HCT116 (cell line): ENCODE data around the gene ATXN7L1.

Experiments used
- CTCF ChIP-seq, 3 experiments: fragments of 200-600 bp in 1 of 3; sonication (generic) in 1 of 3; IDR thresholded peaks in 2 of 3; conservative IDR thresholded peaks in 1 of 3; 2 replicates each; pipeline ENCODE4 v1.5.1; 2012 to 2017; ENCODE audit warnings: low read depth in 2 of 3, low read length in 2 of 3, antibody characterized with exemption in 1 of 3, borderline replicate concordance in 1 of 3, control low read depth in 1 of 3, mild to moderate bottlenecking in 1 of 3, mixed read lengths in 1 of 3, mixed run types in 1 of 3, moderate library complexity in 1 of 3; ENCODE audit not compliant: insufficient read depth in 1 of 3
- EZH2 ChIP-seq: fragments of 200-600 bp; sonication (generic); IDR thresholded peaks from 2 replicates; pipeline ENCODE4 v1.6.1; 2017; ENCODE audit warnings: antibody characterized with exemption, mixed run types
- MAX ChIP-seq: IDR thresholded peaks from 2 replicates; pipeline ENCODE4 v1.6.1; 2012
- POLR2A ChIP-seq: IDR thresholded peaks from 2 replicates; pipeline ENCODE4 v1.7.0; 2011; ENCODE audit warnings: borderline replicate concordance; ENCODE audit not compliant: insufficient read depth, insufficient read length; ENCODE audit errors: extremely low read depth
- POLR2AphosphoS5 ChIP-seq: IDR thresholded peaks from 2 replicates; pipeline ENCODE4 v1.6.1; 2011; ENCODE audit warnings: mild to moderate bottlenecking, low read depth, low read length, moderate library complexity
- RAD21 ChIP-seq: IDR thresholded peaks from 2 replicates; pipeline ENCODE4 v1.6.1; 2012; ENCODE audit warnings: low read depth, mild to moderate bottlenecking
- REST ChIP-seq: IDR thresholded peaks from 2 replicates; pipeline ENCODE4 v1.6.1; 2012; ENCODE audit warnings: low read depth
- SRF ChIP-seq: IDR thresholded peaks from 2 replicates; pipeline ENCODE4 v1.6.1; 2012; ENCODE audit warnings: low read depth
- TCF7L2 ChIP-seq: IDR thresholded peaks from 2 replicates; pipeline ENCODE4 v1.7.0; 2011; ENCODE audit warnings: borderline replicate concordance, inconsistent platforms; ENCODE audit not compliant: insufficient read depth, insufficient read length; ENCODE audit errors: extremely low read depth
- ZBTB33 ChIP-seq: IDR thresholded peaks from 2 replicates; pipeline ENCODE4 v1.6.1; 2011; ENCODE audit warnings: mild to moderate bottlenecking, low read length, moderate library complexity; ENCODE audit not compliant: insufficient replicate concordance; ENCODE audit errors: extremely low read depth
- ZFX ChIP-seq: fragments of 450-650 bp; IDR thresholded peaks from 2 replicates; pipeline ENCODE4 v1.6.1; 2017

- TF ChIP-seq MAX (no peak), POLR2A (no peak), RAD21 (no peak), CTCF (IDR thresholded peaks at IDR 0.05 in 2 of 3, conservative IDR thresholded peaks at IDR 0.05 in 1 of 3; ENCODE audit: borderline replicate concordance in 1 of 3, insufficient read depth in 1 of 3, low read depth in 2 of 3, low read length in 2 of 3) (no peak), SRF (no peak), ZBTB33 (no peak), ZFX (no peak), EZH2 (no peak), POLR2AphosphoS5 (no peak), REST (no peak), TCF7L2 (no peak)
Measured at GRCh38 chr7:105623378-105623777, 253.0 kb downstream of the ATXN7L1 start.
